HG03565 (cell line): ENCODE data around the gene PITX1.
A peak's percentile ranks its signal among the peaks of the same experiment; 100 is the strongest.

Source experiments
- ATAC-seq: cut with Tn5 transposase; IDR thresholded peaks from one replicate; pipeline ENCODE4 v1.9.1; 2021; ENCODE audit warnings: mild to moderate bottlenecking, moderate library complexity; ENCODE audit not compliant: unreplicated experiment

The PITX1 gene

GRCh38 chr5:135062216-135063055 is 28.4 kb upstream of the PITX1 start:
- no peak for ATAC-seq

GRCh38 chr5:135061001-135061400 is 27.0 kb upstream of the PITX1 start:
- no peak for ATAC-seq

- no peak for ATAC-seq
These were observed 26.0 kb upstream of the PITX1 start for GRCh38 chr5:135060021-135060420.

- ATAC-seq = no peak
These were observed 25.2 kb upstream of the PITX1 start for GRCh38 chr5:135059000-135059923.

GRCh38 chr5:135058331-135058732 is 24.3 kb upstream of the PITX1 start:
- no peak for ATAC-seq

GRCh38 chr5:135057233-135057632 is 23.2 kb upstream of the PITX1 start:
- no peak for ATAC-seq

- ATAC-seq = no peak
These were observed 22.4 kb upstream of the PITX1 start for GRCh38 chr5:135056316-135057030.

GRCh38 chr5:135055396-135055795 is 21.4 kb upstream of the PITX1 start:
- no peak for ATAC-seq

- ATAC-seq = no peak
These were observed 20.5 kb upstream of the PITX1 start for GRCh38 chr5:135054546-135054945.

GRCh38 chr5:135053989-135054388 is 20.0 kb upstream of the PITX1 start:
- no peak for ATAC-seq

GRCh38 chr5:135053278-135053677 is 19.2 kb upstream of the PITX1 start:
- peak; percentile 85 for ATAC-seq

GRCh38 chr5:135052511-135053145 is 18.6 kb upstream of the PITX1 start:
- ATAC-seq = no peak

GRCh38 chr5:135051872-135052271 is 17.8 kb upstream of the PITX1 start:
- ATAC-seq = no peak

GRCh38 chr5:135051399-135051798 is 17.4 kb upstream of the PITX1 start:
- no peak for ATAC-seq

- no peak for ATAC-seq
These were observed 16.3 kb upstream of the PITX1 start for GRCh38 chr5:135050244-135050767.

- no peak for ATAC-seq
These were observed 14.9 kb upstream of the PITX1 start for GRCh38 chr5:135048930-135049329.

GRCh38 chr5:135048286-135048685 is 14.3 kb upstream of the PITX1 start:
- ATAC-seq = no peak

GRCh38 chr5:135047347-135047695 is 13.3 kb upstream of the PITX1 start:
- no peak for ATAC-seq

GRCh38 chr5:135046661-135047346 is 12.8 kb upstream of the PITX1 start:
- no peak for ATAC-seq

GRCh38 chr5:135045488-135045887 is 11.5 kb upstream of the PITX1 start:
- ATAC-seq = no peak
